ENCODE data around the gene PRODH2.
"Not testable (repeated sequence)": the region's sequence is repeated elsewhere in the genome, so short reads cannot be mapped to it uniquely, and the experiment has no call there.

Gene PRODH2

DNA sequence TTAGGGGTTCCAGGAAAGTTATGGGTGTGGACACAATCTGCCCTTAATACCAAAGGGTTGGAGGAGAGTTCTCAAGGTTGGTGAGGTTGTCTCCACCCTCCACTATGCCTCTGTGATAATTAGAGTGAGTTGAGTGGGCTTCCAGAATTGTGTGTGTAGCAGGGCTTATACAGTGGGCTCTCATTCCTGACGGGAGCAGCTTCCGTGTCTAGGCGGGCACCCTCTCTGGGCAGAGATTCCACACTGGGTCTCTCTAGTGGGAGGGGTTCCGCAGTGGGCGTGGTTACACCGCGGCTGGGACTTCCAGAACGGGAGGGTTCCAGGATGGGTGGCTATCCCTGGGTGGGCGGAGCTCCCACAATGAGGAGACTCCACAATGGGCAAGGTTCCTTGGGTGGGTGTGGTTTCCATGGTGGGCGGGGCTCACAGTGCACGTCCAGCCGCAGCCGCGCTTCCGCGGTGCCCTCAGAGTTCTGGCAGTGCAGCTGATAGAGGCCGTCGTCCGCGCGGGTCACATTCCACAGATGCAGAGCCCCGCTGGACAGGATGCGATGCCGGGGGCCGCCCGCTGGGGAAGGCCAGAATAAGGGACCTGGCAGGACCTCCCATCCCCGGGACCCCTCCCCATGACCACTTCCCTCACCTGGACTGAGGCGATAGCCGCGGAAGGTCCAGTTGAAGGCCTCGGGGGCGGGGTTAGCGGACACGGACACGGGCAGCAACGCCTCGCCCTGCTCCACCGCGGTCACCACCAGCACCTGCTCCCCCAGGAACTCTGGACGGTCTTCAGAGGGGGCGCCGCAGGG is 31.2 kb upstream of the PRODH2 start:
- DNase-seq, result no peak

DNA sequence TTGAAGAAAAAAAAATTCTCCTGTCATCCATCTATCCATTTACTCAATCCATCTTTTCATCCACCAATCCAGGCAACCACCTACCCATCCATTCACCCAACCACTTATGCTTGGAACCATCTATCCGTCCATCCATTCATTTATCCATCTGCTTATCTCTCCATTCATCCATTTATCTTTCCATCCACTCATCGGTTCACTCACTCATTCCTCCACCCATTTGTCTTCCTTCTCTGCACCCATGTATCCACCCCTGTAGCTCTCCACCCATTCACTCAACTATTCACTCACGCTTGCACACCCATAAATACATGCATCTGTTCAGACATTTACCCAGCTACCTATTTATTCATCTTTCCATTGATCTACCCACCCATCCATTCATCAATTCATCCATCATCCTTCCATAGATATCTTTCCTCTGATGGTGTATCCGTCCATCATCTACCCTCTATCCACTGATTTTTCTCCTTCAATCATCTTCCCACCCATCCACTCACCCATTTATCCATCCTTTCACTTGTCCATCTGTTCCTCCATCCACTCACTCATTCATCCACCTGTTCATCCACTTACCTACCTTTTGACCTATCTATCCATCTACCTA is 30.1 kb upstream of the PRODH2 start:
- DNase-seq, result no peak

- DNase-seq, result no peak
These were observed 29.4 kb upstream of the PRODH2 start for GRCh38 chr19:35841961-35842595.

- DNase-seq, result not testable (repeated sequence)
These were observed 23.5 kb upstream of the PRODH2 start for GRCh38 chr19:35836096-35836495.

GRCh38 chr19:35833972-35834371 is 21.3 kb upstream of the PRODH2 start:
- DNase-seq, result no peak

DNA sequence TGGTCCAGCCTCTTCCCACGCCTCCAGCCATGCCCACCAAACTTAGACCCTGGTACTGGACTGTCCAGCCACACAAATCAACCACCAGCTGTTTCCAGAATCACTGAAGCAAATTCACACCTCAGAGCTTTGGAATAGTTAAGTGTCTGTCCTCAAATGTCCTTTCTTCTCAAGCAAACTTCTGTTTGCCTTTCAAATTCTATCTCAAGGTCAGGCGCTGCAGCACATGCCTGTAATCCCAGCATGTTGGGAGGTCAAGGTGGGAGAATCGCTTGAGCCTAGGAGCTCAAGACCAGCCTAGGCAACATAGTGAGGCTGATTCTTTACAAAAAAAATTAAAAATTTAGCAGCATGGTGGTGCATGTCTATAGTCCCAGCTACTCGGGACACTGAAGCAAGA is 19.4 kb upstream of the PRODH2 start:
- DNase-seq, result no peak

GRCh38 chr19:35830986-35831385 is 18.3 kb upstream of the PRODH2 start:
- DNase-seq, result no peak

- peak in 3 of 5 experiments; percentile 19 to 55 (median 31) for DNase-seq
These were observed 16.2 kb upstream of the PRODH2 start for GRCh38 chr19:35828692-35829301.

GRCh38 chr19:35824150-35824549 is 11.5 kb upstream of the PRODH2 start:
- no peak for DNase-seq

GRCh38 chr19:35822579-35822978 is 9.9 kb upstream of the PRODH2 start:
- no peak for DNase-seq

GRCh38 chr19:35818445-35818844 is 5.8 kb upstream of the PRODH2 start:
- DNase-seq, result no peak

DNA sequence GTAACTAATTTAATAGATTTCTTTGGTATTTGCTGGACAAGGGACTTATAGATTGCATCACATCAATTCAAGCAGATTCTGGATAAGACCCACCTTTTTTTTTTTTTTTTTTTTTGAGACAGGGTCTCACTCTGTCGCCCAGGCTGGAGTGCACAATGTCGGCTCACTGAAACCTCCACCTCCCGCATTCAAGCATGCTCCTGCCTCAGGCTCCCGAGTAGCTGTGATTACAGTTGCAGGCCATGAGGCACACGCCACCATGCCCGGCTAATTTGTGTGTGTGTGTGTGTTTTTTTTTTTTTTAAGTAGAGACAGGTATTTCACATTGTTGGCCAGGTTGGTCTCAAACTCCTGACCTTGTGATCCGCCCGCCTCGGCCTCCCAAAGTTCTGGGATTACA is 4.2 kb upstream of the PRODH2 start:
- no peak for DNase-seq

DNA sequence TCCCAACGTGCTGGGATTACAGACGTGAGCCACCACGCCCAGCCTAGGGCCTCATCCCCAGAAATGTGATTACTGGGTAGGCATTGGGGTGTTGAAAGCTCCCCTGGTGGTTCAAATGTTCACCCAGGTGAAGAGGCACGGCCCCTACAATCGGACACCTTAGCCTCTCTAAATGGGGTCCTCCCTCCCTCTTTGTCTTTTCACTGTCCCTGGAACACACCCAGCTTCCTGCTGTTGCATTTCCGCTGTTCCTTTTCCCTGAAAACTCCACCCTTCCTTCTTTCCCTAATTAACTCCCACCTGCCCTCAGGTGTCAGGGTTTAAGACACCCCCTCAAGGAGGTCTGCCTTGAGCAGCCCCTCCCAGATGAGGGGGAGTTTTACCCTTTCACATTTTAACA is 3.6 kb upstream of the PRODH2 start:
- DNase-seq, result no peak

DNA sequence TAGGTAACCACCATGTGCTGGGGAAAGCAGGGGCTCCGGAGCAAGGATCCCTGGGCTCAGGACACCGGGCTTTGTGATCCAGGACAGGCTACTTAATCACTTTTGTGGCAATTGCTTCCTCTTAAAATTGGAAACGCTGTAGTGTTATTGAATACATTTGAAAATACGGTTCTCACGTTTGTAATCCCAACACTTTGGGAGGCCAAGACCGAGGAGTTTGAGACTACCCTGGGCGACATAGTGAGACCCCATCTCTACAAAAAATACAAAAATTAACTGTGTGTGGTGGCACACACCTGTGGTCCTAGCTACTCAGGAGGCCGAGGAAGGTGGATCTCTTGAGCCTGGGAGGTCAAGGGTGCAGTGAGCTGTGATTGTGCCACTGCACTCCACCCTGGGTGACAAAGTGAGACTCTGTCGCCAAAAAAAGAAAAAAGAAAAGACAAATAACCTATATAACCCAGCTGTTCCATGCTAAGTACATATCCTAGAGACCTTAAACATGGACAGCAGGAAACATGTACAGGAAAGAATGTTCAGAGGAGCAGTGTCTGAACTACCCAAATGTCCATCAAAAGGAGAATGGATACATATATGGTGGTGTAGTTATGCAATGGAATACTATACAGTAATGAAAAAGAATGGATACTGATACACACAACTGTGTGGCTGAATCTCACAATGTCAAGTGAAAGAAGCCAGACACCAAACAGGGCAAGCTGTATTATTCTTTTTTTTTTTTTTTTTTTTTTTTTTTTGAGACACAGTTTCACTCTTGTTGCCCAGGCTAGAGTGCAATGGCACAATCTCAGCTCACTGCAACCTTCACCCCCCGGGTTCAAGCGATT is 622 bp upstream of the PRODH2 start:
- no peak for DNase-seq

GRCh38 chr19:35811317-35812219 is 1.1 kb downstream of the PRODH2 start:
- no peak for DNase-seq

- no peak for DNase-seq
These were observed 5.0 kb downstream of the PRODH2 start for GRCh38 chr19:35807633-35808032.

DNA sequence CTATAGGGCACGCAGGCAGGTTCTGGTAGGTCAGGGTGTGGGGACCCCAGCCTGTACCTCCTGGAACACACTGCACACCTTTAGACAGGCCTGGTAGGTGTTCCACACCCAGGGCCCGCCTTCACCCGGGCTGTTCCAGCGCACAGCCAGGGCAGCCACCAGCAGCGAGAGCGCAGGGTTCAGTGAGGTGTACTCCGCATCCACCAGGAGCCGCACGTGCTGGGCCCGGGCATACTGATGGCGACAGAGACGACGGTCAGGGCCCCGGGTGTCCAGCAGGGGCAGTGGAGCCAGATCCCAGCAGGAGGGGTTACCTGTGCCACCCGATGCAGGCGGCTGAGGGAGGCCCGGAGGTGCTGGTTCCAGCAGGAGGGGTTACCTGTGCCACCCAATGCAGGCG is 6.0 kb downstream of the PRODH2 start:
- no peak for DNase-seq

- no peak for DNase-seq
These were observed 7.0 kb downstream of the PRODH2 start for GRCh38 chr19:35805526-35806102.

DNA sequence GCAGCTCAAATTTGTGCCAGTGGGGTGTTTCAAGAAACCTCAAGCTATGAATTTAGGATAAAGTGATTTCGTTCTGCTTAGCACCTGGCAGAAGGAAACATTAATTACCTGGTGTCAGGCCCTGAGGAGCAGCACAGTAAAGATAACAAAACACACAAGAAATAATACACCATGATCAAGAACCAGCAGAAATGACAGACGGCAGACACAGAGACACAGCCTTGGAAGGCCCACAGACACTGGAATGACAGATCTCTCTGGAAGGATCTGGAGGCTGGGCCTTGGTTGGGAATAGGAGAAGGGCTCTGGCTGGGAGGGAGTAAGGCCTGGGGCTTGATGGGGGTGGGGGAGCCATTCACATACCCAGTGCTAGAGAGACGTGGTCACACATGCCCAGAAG is 10.8 kb downstream of the PRODH2 start:
- DNase-seq, result no peak

- no peak for DNase-seq
These were observed 15.0 kb downstream of the PRODH2 start for GRCh38 chr19:35797663-35798062.
